Esophagus squamous epithelium (tissue), 5 donors: ENCODE measurements around the gene CDK6. TPM values are rescaled to one million over a fixed set of nuclear protein-coding genes. Genes with fewer than 3 reads are reported as not detected.

Source experiments
- DNase-seq: peaks from one replicate; lab custom pipeline; 2025; lab: John Stamatoyannopoulos, UW
- H3K27ac ChIP-seq, 4 donors: fragments of 200-600 bp; sonication (generic); one replicate each; pipeline ENCODE4 v1.5.1; 2016 to 2019; ENCODE audit warnings: mild to moderate bottlenecking in 1 of 4
- H3K27me3 ChIP-seq, 4 donors: fragments of 200-600 bp; sonication (generic); 1 replicate in 3 of 4; 2 replicates in 1 of 4; pipeline versions ENCODE4 v1.5.1 to v1.6.0; 2017 to 2021; ENCODE audit warnings: antibody characterized with exemption in 1 of 4
- H3K36me3 ChIP-seq, 3 donors: fragments of 200-600 bp; sonication (generic); one replicate each; pipeline ENCODE4 v1.5.1; 2016 to 2019
- H3K4me1 ChIP-seq, 3 donors: fragments of 200-600 bp; sonication (generic); one replicate each; pipeline ENCODE4 v1.5.1; 2017 to 2019
- H3K4me3 ChIP-seq, 4 donors: fragments of 200-600 bp; sonication (generic); 1 replicate in 3 of 4; 2 replicates in 1 of 4; pipeline ENCODE4 v1.5.1; 2016 to 2019; ENCODE audit warnings: mild to moderate bottlenecking in 2 of 4, moderate library complexity in 1 of 4
- H3K9me3 ChIP-seq, 3 donors: fragments of 200-600 bp; sonication (generic); one replicate each; pipeline ENCODE4 v1.5.1; 2016 to 2019
- CTCF ChIP-seq, 6 experiments: fragments of 450-650 bp in 4 of 6; fragments of 200-600 bp in 2 of 6; sonication (generic) in 2 of 6; IDR thresholded peaks; one replicate each; pipeline ENCODE4 v1.5.1; 2016 to 2019; ENCODE audit warnings: antibody characterized with exemption in 6 of 6, mild to moderate bottlenecking in 4 of 6, moderate library complexity in 4 of 6
- POLR2A ChIP-seq, 4 donors: fragments of 450-650 bp; IDR thresholded peaks; one replicate each; pipeline ENCODE4 v1.6.1; 2017; ENCODE audit warnings: antibody characterized with exemption in 4 of 4, mild to moderate bottlenecking in 4 of 4, moderate library complexity in 3 of 4
- WGBS, 2 donors: methylation state at CpG; one replicate each; pipeline ENCODE4 v1.1.5; 2018; 5-methylcytosine and 5-hydroxymethylcytosine counted together
- intact Hi-C: fragments of 100-400 bp; cut with DNase I; formaldehyde crosslinking; loops from one replicate; pipeline ENCODE4 v1.15.0; 2022
- total RNA-seq, 4 donors: library from RNA; depleted of rRNA; stranded (reverse); fragments of >200 nt; gene quantifications; one replicate each; pipeline ENCODE4 v1.1.0, GENCODE V29; 2016
- donor health status: DM: yes; HTN: yes; CAD: no.

CDK6 gene
- total RNA-seq, 4 donors from 2014 or later = 15.6 to 59.2 (median 32.4) TPM

- intact Hi-C loops = no loop called here
- WGBS, 2 donors = 75 to 85% methylated on average over 3 of the region's 3 CpGs
- no peaks in the 10 kb centered on the region for H3K27me3 ChIP-seq
- no peak overlapping the region for H3K27ac ChIP-seq
- no peak overlapping the region for H3K4me3 ChIP-seq
- peaks cover 0 to under 1% (median 0%) of the 10 kb centered on the region in 3 donors for H3K36me3 ChIP-seq
- TF ChIP-seq CTCF (IDR thresholded peaks at IDR 0.05) (no peak), POLR2A (IDR thresholded peaks at IDR 0.05) (no peak)
- no peak for DNase-seq
- no peaks in the 10 kb centered on the region for H3K9me3 ChIP-seq
- H3K4me1 ChIP-seq = peaks cover 0 to 13% (median 11%) of the 10 kb centered on the region in 3 donors
Observed at GRCh38 chr7:92730808-92731207, 105.6 kb downstream of the CDK6 start.

- intact Hi-C loops = no loop called here
- peaks cover 0 to 11% (median 0%) of the 10 kb centered on the region in 3 donors for H3K36me3 ChIP-seq
- H3K27ac ChIP-seq = no peak overlapping the region
- no peak overlapping the region for H3K4me3 ChIP-seq
- TF ChIP-seq POLR2A (IDR thresholded peaks at IDR 0.05) (no peak), CTCF (IDR thresholded peaks at IDR 0.05) (no peak)
- DNase-seq = no peak
- no peaks in the 10 kb centered on the region for H3K27me3 ChIP-seq
- 85 to 95% methylated on average over 2 of the region's 2 CpGs for WGBS, 2 donors
- H3K4me1 ChIP-seq = peaks cover 0 to 13% (median 11%) of the 10 kb centered on the region in 3 donors
- H3K9me3 ChIP-seq = no peaks in the 10 kb centered on the region
Observed at GRCh38 chr7:92729751-92730150, 106.6 kb downstream of the CDK6 start.

GRCh38 chr7:92729172-92729571, 107.2 kb downstream of the CDK6 start:
- Histone ChIP-seq H3K27me3 (no peaks in the 10 kb centered on the region), H3K4me3 (no peak overlapping the region), H3K4me1 (peaks cover 0 to 13% (median 11%) of the 10 kb centered on the region in 3 donors), H3K36me3 (peaks cover 0 to 17% (median 0%) of the 10 kb centered on the region in 3 donors), H3K9me3 (no peaks in the 10 kb centered on the region), H3K27ac (no peak overlapping the region)
- WGBS, 2 donors = 82 to 84% methylated on average over 6 to 7 of the region's 7 CpGs
- DNase-seq = no peak
- TF ChIP-seq CTCF (IDR thresholded peaks at IDR 0.05) (no peak), POLR2A (IDR thresholded peaks at IDR 0.05) (no peak)
- intact Hi-C loops = no loop called here

GRCh38 chr7:92727755-92728154, 108.6 kb downstream of the CDK6 start:
- Histone ChIP-seq H3K27ac (no peak overlapping the region), H3K4me1 (peaks cover 0 to 21% (median 14%) of the 10 kb centered on the region in 3 donors), H3K36me3 (peaks cover 0 to 22% (median 0%) of the 10 kb centered on the region in 3 donors), H3K27me3 (no peaks in the 10 kb centered on the region), H3K9me3 (no peaks in the 10 kb centered on the region), H3K4me3 (no peak overlapping the region)
- intact Hi-C loops = no loop called here
- WGBS, 2 donors = 65 to 67% methylated on average over 1 of the region's 1 CpG
- DNase-seq = no peak
- no peak for TF ChIP-seq CTCF (IDR thresholded peaks at IDR 0.05)
- no peak for TF ChIP-seq POLR2A (IDR thresholded peaks at IDR 0.05)

GRCh38 chr7:92725161-92725925, 111.0 kb downstream of the CDK6 start:
- intact Hi-C loops = no loop called here
- Histone ChIP-seq H3K36me3 (peaks cover 0 to 27% (median 0%) of the 10 kb centered on the region in 3 donors), H3K27ac (no peak overlapping the region), H3K4me3 (no peak overlapping the region), H3K27me3 (no peaks in the 10 kb centered on the region), H3K9me3 (no peaks in the 10 kb centered on the region), H3K4me1 (peaks cover 0 to 14% (median 5%) of the 10 kb centered on the region in 3 donors)
- TF ChIP-seq CTCF (IDR thresholded peaks at IDR 0.05) = no peak
- no peak for TF ChIP-seq POLR2A (IDR thresholded peaks at IDR 0.05)
- DNase-seq = no peak
- WGBS, 2 donors = 84 to 93% methylated on average over 14 of the region's 14 CpGs
